Motor neuron (in vitro differentiated cells): ENCODE data around the gene HSD11B2. TPM values are rescaled to one million over a fixed set of nuclear protein-coding genes. Genes with fewer than 3 reads are reported as not detected.

Experiments
- ATAC-seq, 8 experiments: fragments of 200-7000 bp; cut with Tn5 transposase; replicated peaks in 6 of 8; 2 replicates each; pipeline ENCODE4 v1.8.0; 2021; ENCODE audit warnings: mild to moderate bottlenecking in 8 of 8, moderate library complexity in 8 of 8
- H3K27ac ChIP-seq, 2 donors: fragments of 250-450 bp; sonication (Bioruptor Pico); 2 replicates each; pipeline ENCODE4 v1.9.0; 2021; ENCODE audit warnings: antibody characterized with exemption in 2 of 2, mild to moderate bottlenecking in 2 of 2, moderate library complexity in 1 of 2
- H3K4me1 ChIP-seq, 2 donors: fragments of 250-450 bp; sonication (Bioruptor Pico); replicated peaks in 1 of 2; 2 replicates each; pipeline ENCODE4 v1.6.1; 2021; ENCODE audit warnings: antibody characterized with exemption in 2 of 2, mild to moderate bottlenecking in 2 of 2, moderate library complexity in 1 of 2
- H3K4me3 ChIP-seq, 5 donors: fragments of 250-450 bp; sonication (Bioruptor Pico); 2 replicates each; pipeline ENCODE4 v1.9.0; 2021; ENCODE audit warnings: antibody characterized with exemption in 5 of 5, mild to moderate bottlenecking in 5 of 5, moderate library complexity in 4 of 5
- WGBS, 10 experiments: fragments of 450-650 bp; shearing (Covaris generic); methylation state at CpG; one replicate each; pipeline ENCODE4 v1.0.0; 2022; 5-methylcytosine and 5-hydroxymethylcytosine counted together
- in situ Hi-C, 9 experiments: fragments of 400-800 bp; cut with MboI; loops; one replicate each; pipeline ENCODE4 v1.15.0; 2021; ENCODE audit warnings: low sequenced_read_pairs in 9 of 9, low pct_unique_long_range_greater_than_20kb in 2 of 9; ENCODE audit not compliant: unreplicated experiment in 9 of 9
- total RNA-seq, 8 experiments: library from RNA; unstranded; fragments of 300-600 nt; gene quantifications; 2 replicates each; pipeline versions ENCODE4 v1.2.3 to v1.2.4, GENCODE V29; 2022

Gene HSD11B2
- total RNA-seq, 8 experiments from 2014 or later: 0.64 to 17.4 (median 6.8) TPM

DNA sequence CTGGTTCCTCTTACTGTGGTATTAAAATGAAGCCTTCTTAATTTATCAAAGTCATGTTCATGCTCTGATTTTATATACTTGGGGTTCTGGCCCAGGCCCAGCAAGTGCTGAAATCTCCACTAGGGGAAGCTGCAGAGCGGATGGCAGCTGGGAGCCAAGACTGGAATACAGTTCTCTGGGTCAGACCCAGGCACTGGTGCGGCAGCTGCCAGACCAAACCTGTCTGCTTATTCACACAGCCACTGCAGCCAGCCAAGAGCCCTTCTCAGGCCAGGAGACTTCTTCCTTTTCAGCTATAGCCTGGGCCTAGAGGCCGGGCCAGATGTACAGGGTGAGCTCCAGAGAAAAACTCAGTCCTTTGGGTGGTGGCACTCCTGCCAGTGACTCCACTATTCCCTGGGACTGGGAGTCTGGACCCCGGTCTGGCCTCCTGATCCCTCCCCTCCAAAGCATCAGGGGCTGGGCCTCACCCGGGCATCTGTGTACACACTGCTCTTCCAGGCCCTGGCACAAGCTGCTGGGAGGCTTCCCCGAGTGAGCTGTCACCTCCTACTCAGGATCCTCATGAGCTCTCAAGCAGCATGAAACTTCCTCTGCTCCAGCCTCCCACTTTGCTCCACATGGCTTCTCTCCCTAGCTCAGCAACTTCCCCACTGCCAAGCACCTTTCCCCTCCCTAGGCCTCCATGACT lies 25.6 kb downstream of the HSD11B2 start:
- 10 to 100% (median 53%) methylated on average over 1 to 3 of the region's 6 CpGs; no CpG with 5 or more reads in 3 of the 10 experiments for WGBS, 10 experiments
- no peaks in the 10 kb centered on the region for H3K4me1 ChIP-seq
- ATAC-seq: peak in 5 of 8 experiments; percentile 13 to 68 (median 26)
- no peak overlapping the region for H3K4me3 ChIP-seq
- in situ Hi-C loops: no loop called here
- no peak overlapping the region for H3K27ac ChIP-seq

- 50% methylated on average over 1 of the region's 7 CpGs; no CpG with 5 or more reads in 9 of the 10 experiments for WGBS, 10 experiments
- H3K4me3 ChIP-seq: no peak overlapping the region
- in situ Hi-C loops: no loop called here
- no peak overlapping the region for H3K27ac ChIP-seq
- no peaks in the 10 kb centered on the region for H3K4me1 ChIP-seq
- ATAC-seq: no peak
These were observed 26.7 kb downstream of the HSD11B2 start for GRCh38 chr16:67457611-67458010.

DNA sequence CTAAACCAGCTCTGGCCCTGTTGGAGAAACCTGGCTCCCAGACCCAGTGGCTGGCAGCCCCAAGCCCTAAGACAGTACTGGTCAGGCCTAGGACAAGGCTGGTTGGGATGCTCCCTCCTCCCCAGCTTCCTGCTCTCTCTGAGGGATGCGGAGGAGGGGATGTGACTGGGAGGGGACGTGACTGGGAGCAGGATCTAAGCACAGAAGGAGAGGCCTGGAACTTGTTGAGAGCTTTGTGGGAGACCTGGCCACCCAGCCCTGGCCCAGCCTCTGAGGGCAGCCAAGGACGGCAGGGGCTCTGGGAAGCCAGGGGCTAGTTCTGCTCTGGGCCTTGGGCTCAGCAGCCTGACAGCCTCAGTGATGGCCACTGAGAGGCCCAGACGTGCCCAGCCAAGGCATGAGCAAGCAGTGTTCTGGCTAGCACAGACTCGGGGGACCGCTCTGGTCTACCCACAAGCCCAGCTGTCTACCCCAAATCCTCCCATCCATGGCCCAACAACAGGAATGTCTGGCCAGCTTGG lies 27.3 kb downstream of the HSD11B2 start:
- Histone ChIP-seq H3K27ac (no peak overlapping the region), H3K4me1 (no peaks in the 10 kb centered on the region), H3K4me3 (no peak overlapping the region)
- in situ Hi-C loops: no loop called here
- no peak for ATAC-seq
- WGBS, 10 experiments: 40 to 90% (median 80%) methylated on average over 1 to 5 of the region's 6 CpGs; no CpG with 5 or more reads in 5 of the 10 experiments

GRCh38 chr16:67459066-67459860 lies 28.3 kb downstream of the HSD11B2 start:
- WGBS, 10 experiments: 33 to 100% (median 40%) methylated on average over 1 to 2 of the region's 7 CpGs; no CpG with 5 or more reads in 5 of the 10 experiments
- Histone ChIP-seq H3K4me3 (no peak overlapping the region), H3K4me1 (no peaks in the 10 kb centered on the region), H3K27ac (no peak overlapping the region)
- in situ Hi-C loops: no loop called here
- ATAC-seq: peak in 4 of 8 experiments; percentile 8 to 37 (median 27)

GRCh38 chr16:67459861-67460150 lies 28.9 kb downstream of the HSD11B2 start:
- Histone ChIP-seq H3K4me3 (no peak overlapping the region), H3K4me1 (no peaks in the 10 kb centered on the region), H3K27ac (no peak overlapping the region)
- no CpG with 5 or more reads among the region's 3 CpGs for WGBS, 10 experiments
- in situ Hi-C loops: no loop called here
- ATAC-seq: no peak

DNA sequence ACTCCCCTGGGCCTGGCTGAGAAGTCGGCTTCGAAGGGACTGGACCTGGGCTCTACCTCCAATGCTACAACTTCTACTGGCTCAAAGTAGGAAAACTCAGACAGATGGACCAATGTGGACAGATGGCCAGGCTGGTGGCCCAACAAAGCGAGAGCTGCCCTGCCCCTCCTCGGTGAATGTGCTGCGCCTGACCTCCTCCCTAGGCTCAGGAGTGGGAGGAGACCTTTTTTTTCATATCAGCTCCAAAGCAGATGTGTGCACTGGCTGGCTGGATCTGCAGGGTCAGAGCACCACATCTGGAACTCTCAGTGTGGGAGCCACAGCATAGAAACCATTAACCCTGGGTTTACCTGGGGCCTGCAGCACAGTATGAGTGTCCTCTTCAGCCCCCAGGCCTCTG lies 29.2 kb downstream of the HSD11B2 start:
- 80 to 93% (median 81%) methylated on average over 2 to 5 of the region's 5 CpGs; no CpG with 5 or more reads in 7 of the 10 experiments for WGBS, 10 experiments
- in situ Hi-C loops: no loop called here
- ATAC-seq: peak in 2 of 8 experiments; percentile 5 to 38
- Histone ChIP-seq H3K4me3 (no peak overlapping the region), H3K4me1 (no peaks in the 10 kb centered on the region), H3K27ac (no peak overlapping the region)

DNA sequence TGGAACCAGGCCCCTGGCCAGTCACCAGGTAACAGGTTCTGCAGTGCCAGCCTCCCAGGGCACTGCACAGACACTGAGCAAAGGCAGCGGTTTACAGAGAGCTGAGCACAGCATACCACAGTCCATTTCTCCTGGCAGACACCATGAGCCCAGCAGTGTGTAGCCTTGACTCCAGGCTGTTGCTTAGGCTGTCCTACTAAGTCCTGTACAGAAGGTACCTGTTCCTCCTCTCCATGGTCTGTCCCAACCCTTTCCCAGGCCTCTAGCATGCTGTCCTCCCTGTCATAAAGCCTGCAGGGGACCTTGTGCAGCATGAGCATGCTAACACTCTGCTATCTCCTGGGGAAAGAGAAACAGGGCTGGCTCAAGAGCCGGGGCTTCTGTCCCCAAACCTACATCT lies 30.0 kb downstream of the HSD11B2 start:
- in situ Hi-C loops: no loop called here
- WGBS, 10 experiments: 100% methylated on average over 1 of the region's 2 CpGs; no CpG with 5 or more reads in 9 of the 10 experiments
- no peak overlapping the region for H3K4me3 ChIP-seq
- H3K4me1 ChIP-seq: peaks cover 0 to 4% of the 10 kb centered on the region in 2 donors
- no peak for ATAC-seq
- no peak overlapping the region for H3K27ac ChIP-seq

- Histone ChIP-seq H3K4me3 (no peak overlapping the region), H3K4me1 (peaks cover 0 to 4% of the 10 kb centered on the region in 2 donors), H3K27ac (no peak overlapping the region)
- in situ Hi-C loops: no loop called here
- peak in 3 of 8 experiments; percentile 13 to 35 (median 26) for ATAC-seq
- WGBS, 10 experiments: 35 to 100% (median 90%) methylated on average over 1 to 4 of the region's 8 CpGs; no CpG with 5 or more reads in 3 of the 10 experiments
These were observed 30.8 kb downstream of the HSD11B2 start for GRCh38 chr16:67461600-67462278.

DNA sequence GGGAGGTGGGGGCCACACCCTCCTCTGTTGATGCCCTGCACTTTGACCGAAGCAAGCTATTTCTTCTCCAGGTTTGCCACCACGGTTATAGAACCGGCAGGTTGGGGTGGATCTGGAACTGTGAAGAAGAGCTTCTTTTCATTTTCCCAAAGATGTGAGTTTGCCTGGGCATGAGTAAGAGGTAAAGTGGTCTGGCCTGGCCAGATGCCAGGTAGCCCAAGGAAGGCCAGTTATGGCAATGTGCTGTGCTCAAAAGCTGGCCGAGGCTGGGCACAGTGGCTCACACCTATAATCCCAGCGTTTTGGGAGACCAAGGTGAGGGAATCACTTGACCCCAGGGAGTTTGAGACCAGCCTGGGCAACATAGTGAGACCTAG lies 31.3 kb downstream of the HSD11B2 start:
- Histone ChIP-seq H3K4me1 (peaks cover 0 to 4% of the 10 kb centered on the region in 2 donors), H3K4me3 (no peak overlapping the region), H3K27ac (no peak overlapping the region)
- 20 to 100% (median 85%) methylated on average over 1 to 3 of the region's 5 CpGs; no CpG with 5 or more reads in 4 of the 10 experiments for WGBS, 10 experiments
- no peak for ATAC-seq
- in situ Hi-C loops: no loop called here

- H3K4me3 ChIP-seq: no peak overlapping the region
- WGBS, 10 experiments: 14 to 96% (median 90%) methylated on average over 1 to 4 of the region's 5 CpGs; no CpG with 5 or more reads in 2 of the 10 experiments
- in situ Hi-C loops: no loop called here
- H3K27ac ChIP-seq: no peak overlapping the region
- peaks cover 0 to 4% of the 10 kb centered on the region in 2 donors for H3K4me1 ChIP-seq
- peak in 3 of 8 experiments; percentile 42 to 46 (median 45) for ATAC-seq
These were observed 32.1 kb downstream of the HSD11B2 start for GRCh38 chr16:67463059-67463458.

GRCh38 chr16:67463691-67464090 lies 32.8 kb downstream of the HSD11B2 start:
- in situ Hi-C loops: no loop called here
- no peak for ATAC-seq
- 80 to 89% methylated on average over 1 of the region's 4 CpGs; no CpG with 5 or more reads in 8 of the 10 experiments for WGBS, 10 experiments
- Histone ChIP-seq H3K27ac (no peak overlapping the region), H3K4me1 (peaks cover 0 to 4% of the 10 kb centered on the region in 2 donors), H3K4me3 (no peak overlapping the region)

- ATAC-seq: no peak
- Histone ChIP-seq H3K4me3 (no peak overlapping the region), H3K27ac (no peak overlapping the region), H3K4me1 (peaks cover 0 to 4% of the 10 kb centered on the region in 2 donors)
- in situ Hi-C loops: no loop called here
- WGBS, 10 experiments: 67 to 100% (median 90%) methylated on average over 1 of the region's 2 CpGs; no CpG with 5 or more reads in 6 of the 10 experiments
These were observed 33.6 kb downstream of the HSD11B2 start for GRCh38 chr16:67464565-67464964.

DNA sequence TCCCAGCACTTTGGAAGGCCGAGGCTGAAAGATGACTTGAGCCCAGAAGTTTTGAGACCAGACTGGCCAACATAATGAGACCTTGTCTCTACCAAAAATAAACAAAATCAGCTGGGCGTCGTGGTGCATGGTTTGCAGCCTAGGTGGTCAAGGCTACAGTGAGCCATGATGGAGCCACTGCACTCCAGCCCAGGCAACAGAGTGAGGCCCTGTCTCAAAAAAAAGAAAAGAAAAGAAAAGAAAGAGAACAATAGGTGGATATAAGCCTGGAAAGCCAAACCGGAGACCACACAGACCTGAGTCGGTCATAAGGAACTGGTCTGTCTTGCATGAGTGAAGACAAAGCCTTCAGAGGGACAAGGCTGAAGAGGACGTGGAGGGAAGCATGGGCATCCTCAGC lies 35.7 kb downstream of the HSD11B2 start:
- ATAC-seq: no peak
- Histone ChIP-seq H3K27ac (no peak overlapping the region), H3K4me3 (no peak overlapping the region), H3K4me1 (peaks cover 0 to 4% of the 10 kb centered on the region in 2 donors)
- 61 to 95% (median 83%) methylated on average over 2 to 5 of the region's 6 CpGs for WGBS, 10 experiments
- in situ Hi-C loops: no loop called here
